ENCODE data around the gene AP1G1.

AP1G1 gene

DNA sequence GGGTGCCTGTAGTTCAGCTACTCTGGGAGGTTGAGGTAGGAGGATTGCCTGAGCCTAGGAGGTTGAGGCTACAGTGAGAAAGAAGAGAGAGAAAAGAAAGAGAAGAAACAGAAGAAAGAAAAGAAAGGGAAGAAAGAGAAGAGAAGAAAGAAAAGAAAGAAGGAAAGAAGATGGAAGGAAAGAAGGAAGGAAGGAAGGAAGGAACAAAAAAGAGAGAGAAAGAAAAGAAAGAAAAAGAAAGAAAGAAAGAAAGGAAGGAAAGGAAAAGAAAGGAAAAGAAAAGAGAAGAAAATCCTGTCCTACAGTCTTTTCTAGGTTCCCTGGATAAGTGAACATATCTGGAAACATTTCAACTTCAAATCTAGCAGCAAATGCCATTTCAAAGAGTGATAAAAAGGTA lies 54.5 kb downstream of the AP1G1 start:
- no peak for DNase-seq

DNA sequence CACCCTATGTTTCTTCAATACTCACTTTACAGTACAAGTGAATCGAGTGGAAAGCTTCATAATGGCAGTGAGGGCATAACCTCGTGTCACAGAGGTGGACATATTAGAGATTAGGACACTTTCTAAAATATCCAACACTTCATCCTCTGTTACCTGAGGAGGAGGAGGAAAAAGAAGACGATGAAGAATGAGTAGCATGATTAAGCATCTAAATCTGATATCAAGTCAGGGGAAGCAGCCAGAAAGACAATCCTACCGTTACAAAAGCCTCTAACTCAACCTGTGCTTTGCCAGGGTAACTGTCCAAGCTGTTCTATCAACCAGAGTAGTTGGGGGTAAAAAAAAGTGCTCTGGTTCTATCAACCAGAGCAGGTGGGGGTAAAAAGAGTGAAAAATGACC lies 60.4 kb downstream of the AP1G1 start:
- DNase-seq, result no peak

DNA sequence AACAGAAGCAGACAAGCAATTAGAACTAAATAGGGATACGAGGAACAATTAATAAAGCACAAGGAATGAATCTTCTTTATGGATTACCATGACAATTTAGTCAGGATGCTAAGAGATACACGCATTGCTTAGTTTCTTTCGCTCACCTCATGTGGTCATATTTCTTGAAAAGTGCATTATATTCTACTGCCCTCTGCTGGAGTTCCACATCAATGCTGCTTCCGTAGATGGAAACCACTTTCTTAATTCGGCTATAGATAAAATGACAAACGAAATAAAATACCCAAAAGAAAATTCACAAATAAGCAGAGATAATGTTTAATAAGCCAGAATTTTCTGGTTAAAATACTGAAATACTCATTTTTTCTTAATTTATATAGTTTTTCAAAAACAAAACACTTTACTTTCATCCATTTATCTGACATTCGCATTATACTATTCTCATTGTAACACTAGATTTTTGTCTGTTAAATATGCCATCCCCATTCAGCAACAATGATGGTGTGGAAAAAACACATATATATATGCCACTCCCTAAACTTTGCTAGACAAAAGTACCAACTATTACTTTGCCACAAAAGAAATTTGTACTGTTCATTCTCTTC lies 62.1 kb downstream of the AP1G1 start:
- DNase-seq, result peak; percentile 1 to 4

DNA sequence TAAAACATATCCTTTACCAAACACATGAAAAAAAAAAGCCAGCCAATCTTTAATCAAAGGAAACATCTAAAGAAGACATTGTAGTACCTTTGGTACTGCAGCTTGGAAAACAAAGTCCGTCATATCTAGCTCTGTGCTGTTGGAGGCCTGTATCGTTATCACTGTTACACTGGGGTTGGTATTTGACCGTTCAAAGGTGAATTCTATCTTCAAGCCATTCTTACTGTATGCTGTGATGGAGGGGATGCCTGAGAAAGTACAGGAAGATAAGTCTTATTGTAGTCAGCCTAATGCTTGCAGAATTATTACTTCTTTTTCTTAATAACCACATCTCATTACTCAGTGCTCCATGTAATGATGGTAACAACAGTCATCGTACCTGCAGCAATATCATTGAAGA lies 69.8 kb downstream of the AP1G1 start:
- no peak for DNase-seq

DNA sequence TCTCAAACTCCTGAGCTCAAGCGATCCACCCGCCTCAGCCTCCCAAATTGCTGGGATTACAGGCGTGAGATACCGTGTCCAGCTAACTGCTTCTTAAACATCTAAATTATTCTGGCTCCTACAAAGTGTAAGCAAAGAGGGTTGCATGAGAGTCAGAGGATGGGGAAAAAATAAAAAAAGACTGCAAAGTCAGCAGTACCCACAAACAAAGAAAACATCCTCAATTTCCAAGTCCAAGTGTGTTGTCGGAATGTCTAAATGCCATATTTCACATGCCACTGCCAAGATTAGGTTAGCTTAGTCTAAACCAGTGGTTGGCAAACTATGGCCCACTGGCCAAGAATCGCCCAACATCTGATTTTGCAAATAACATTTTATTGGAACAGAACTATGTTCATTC lies 71.1 kb downstream of the AP1G1 start:
- DNase-seq, result no peak

DNA sequence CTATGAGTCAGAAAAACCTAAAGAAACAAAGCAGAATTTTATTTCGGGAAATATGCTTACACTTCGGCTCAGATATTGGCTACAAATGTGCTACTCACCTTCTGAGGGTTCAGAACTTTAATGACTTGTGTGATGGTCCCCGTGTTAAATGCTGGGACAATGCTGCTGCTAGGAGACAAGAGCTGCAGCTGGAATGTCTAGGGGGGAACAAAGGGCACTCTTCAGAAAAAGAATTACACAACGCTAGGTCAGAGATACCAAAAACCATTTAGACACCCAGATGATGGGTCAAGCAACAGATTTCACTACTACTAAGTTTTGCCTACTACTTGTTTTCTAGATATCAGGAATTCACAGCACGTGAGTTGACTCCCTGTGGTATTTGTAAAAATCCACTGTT lies 74.1 kb downstream of the AP1G1 start:
- no peak for DNase-seq

DNA sequence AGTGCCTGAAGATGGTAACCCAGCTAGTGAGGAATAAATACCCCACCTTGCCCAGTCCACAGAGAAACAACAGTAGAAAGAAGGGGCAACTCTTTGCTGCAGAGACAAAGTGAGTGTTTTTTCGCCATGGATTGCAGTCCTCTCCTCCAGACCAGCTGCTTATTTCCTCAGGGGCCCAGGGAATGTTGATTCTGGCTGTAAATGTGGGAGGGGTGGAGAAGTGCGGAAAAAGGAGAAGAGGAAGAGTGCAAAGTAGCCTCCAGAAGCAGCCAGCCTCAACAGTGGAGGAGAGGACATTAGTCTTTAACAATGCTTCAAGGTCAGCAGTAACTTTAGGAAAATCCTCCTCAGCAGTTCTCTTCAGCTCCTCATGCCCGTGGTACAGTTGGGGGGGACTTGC lies 76.0 kb downstream of the AP1G1 start:
- no peak for DNase-seq

DNA sequence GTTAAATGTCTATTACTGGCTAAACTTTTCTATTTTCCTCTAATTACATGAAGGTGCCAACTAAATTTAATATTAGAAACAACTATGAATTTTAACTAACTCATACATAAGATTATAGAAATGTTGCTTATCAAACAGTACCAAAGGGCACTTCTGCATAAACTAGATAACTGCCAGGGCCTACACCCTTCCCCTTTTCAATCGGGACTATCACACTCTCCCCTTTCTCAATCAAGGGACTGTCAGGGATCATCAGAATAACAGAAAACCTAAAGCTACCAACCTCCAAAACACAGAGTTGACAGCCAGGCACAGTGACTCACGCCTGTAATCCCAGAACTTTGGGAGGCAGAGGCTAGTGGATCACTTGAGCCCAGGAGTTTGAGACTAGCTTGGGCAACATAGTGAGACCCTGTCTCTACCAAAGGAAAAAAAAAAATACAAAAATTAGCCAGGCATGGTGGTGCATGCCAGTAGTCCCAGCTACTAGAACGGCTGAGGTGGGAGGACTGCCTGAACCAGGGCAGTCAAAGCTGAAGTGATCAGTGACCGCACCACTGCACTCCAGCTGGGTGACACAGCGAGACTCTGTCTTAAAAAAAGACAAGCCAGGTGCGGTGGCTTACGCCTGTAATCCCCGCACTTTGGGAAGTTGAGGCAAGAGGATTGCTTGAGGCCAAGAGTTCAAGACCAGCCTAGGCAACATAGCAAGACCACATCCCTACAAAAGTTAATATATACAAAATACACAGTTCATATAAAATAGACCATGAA lies 80.9 kb downstream of the AP1G1 start:
- DNase-seq, result no peak

DNA sequence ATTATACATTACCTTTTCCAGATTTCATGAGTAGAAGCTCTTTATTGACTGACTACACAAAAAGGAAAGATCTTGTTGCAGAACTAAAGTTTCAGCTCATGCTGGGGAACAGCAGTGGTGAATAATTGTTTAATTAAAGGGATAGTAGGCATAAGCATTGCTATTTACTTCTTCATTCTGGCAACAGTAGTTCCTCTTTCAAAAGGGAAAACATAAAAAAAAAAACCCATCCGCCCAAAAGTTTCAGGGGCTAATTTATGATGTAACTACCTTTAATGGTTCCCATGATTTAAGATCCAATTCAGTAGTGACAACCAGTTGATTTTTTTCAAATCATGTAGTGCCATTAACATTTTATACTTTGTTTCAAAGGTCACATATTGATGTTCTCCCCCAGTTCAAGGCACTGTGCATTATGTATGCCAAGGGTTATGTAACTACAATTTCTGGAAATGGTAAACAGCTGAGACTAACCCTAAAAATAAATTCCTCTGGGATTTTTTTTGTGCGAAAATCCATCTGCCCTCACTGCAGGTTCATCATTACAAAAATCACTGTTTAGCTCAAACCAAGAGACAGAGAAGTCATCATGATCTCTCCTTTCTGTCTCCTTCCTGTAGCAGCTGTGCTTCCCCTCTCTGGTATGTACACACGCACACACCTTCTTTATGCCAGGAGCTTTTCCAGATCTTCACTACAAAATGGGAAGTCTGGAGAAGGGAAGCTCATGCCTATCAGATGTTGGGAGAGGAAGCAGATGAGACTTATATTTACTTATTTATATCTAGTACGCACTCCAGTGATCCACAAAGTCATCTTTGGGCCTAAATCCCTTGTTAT lies 81.9 kb downstream of the AP1G1 start:
- DNase-seq, result no peak

DNA sequence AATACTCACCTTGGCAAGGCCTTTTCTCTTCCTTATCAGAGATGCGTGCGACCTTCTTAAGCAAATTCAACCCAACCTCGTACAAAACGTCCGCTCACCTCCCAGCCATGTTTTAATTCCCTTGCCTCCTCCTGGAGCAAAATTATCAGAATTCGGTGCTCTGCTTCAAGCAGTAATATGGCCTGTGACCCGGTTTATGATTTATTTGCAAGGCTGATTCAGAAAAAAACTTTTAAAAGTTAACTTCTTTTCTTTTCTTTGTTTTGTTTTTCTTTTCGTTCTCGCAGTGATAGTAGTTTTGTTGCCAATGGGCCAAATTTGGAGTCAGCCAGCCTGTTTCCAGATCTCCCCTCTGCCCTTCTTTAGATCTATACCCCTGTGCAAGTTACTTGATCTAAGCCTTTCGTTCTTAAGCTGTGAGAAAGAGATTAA lies 84.3 kb downstream of the AP1G1 start, which contains the start of gene PHLPP2:
PHLPP2 (minus strand) TSS at position 382 of the 432 bp plus-strand sequence. CDS start 9,906 bp downstream, outside the sequence.
- DNase-seq, result no peak

DNA sequence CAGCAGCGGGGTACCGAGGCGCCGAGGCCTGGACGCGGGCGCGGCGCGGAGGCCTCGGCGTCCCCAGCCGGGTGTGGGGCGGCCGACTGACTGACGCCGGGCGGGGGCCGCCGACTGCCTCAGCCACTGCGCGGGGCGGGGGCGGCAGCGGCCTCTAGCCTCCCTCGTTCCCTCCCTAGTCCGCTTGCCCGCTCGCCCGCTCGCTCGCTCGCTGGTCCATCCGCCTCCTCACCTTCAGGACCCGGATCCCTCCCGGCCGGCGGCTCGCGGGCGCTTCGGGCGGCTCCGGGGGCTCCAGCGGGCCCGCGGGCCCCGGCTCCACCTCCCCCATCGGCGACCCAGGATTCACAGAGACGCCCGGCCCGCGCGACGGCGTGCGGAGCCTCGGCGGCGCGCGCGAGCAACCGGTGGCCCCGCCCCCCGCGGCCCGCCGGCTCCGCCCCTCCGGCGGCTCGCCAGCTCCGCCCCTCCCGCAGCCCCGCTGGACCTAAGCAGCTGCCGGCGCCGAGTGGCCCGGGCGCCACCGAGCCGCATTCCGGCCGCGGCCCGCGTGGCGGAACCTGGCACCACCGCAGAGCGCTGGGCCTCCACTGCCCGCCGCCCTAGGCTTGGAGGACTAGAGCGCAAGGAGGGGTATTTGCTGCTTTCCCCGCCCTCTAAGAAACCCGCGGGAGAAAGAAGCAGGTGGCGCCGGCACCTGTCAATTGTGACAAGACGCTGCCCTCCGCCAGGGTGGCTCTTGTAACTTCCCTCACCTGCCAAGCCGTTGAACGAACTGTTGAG lies 84.9 kb downstream of the AP1G1 start:
- peak; percentile 69 to 72 for DNase-seq

DNA sequence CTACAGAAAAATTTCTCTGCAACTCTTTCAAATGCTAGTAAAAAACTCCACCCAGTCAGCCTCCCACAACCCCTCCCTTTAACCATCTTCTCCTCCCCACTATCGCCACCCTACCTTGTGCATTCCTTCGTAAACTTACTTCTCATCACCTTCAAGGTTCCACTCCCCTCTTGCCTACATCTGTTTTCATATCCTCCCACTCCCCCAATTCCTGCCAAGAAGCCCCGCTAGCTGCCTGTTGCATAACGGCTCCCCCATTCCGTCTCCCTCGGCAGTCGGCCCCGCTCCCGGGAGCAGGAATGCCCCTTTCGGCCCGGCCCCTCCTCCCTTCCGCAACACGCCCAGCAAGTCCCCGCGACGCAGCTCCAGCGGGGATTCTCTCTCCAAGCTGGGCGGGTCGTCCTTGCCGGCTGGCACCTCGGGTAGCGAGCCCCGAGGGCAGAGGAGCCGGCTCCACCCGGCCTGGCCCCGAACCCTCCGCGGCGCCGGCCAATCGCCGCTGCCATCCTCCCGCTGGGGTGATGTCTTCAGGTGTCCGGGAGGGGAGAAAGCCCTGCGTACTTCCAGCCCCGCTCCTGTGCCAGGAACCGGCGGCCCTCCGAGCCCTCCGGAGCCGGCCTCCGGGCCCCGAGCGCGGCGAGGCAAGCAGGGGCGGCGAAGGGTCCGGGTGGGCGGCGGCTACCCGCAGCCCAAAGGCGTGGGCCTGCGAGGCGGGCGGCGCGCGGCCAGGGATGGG lies 85.7 kb downstream of the AP1G1 start:
- peak; percentile 29 to 30 for DNase-seq

DNA sequence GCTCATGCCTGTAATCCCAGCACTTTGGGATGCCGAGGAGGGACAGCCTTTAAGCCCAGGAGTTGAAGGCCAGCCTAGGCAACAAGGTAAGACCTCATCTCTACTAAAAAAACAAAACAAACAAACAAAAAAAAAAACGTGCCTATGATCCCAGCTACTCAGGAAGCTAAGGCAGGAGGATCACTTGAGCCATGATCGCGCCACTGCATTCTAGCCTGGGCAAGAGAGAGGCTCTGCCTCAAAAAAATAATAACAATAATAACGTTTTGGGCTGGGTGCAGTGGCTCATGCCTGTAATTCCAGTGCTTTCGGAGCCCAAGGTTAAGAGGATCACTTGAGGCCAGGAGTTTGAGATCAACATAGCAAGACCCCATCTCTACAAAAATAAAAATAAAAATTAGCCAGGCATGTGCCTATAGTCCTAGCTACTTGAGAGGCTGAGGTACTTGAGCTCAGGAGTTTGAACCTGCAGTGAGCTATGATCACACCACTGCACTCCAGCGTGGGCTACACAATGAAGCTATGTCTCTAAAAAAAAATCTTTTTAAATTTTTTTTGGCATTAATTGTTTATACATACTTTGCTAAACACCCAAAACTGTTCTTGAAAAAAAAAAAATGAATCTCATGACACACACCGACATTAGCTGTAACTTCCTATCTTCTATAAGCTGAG lies 87.4 kb downstream of the AP1G1 start:
- no peak for DNase-seq

DNA sequence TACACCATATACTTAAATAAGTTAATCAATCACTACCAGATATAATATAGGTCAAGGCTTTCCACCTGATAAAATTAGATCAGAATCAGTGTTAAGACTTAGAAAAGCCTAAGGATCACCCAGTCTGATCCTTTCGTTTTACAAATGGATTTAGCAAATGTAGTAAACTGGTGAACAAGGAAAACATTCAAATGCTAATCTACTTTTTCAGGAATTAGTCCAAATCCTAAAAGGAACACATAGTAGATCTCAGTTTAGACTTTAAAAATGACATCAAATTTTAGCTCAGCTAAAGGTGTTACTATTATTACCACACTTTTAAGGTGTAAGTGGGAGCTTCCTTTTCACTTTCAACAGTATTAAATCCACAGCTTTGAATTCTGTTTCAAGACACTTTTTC lies 96.1 kb downstream of the AP1G1 start:
- DNase-seq, result no peak

DNA sequence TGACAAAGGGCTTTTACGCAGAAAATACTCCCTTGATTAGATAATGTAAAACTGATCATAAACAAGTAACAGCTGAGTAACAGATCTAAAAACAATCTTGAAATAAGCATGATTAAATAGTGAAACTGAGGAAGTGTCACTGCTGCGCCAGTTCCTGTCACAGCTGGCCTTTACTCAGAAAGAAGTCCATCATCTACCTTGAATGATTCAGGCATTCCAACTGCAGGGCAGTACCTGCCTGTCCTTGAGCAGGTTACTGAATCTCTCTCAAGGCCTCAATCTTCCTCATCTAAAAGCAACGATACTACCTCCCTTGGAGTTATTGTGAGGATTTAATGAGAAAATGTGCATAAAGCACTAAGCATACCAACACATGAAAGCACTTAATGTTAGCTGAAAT lies 96.8 kb downstream of the AP1G1 start:
- no peak for DNase-seq

DNA sequence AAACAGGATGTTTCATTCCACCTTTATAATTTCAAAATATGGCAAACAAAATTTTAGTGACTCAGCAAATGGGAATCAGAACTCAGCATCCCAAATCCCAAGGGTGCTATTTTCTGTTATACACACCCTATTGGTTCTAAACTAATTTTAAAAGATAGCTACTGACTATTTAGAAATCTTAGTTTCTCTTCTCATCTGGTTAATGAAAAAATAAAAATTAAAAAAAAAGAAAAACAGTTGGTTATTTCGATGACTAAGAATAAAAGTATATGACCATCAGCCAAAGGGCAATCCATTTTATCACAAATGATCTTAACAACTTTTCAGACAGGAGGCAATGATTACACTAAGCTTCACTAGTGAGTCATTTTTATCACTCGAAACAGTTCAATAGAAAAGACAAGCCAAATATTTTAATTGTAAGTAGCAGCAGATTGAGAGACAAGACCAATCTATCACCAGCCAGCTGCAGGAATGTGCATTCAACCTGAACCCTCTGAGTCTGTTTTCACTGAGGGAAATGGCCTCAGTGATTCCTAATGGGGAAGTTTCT lies 99.3 kb downstream of the AP1G1 start:
- no peak for DNase-seq

DNA sequence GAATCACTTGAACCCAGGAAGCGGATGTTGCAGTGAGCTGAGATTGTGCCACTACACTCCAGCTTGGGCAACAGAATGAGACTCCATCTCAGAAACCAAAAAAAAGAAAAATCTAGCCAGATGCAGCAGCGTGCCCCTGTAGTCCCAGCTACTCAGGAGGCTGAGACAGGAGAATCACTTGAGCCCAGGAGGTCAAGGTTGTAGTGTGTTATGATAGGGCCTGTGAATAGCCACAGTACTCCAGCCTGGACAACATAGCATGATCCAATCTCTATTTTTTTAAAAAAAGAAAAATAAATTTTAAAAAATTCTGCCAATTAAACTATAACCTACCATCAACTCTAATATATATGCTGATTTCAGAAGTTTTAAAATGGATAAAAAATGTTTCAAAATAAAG lies 99.9 kb downstream of the AP1G1 start:
- DNase-seq, result no peak

DNA sequence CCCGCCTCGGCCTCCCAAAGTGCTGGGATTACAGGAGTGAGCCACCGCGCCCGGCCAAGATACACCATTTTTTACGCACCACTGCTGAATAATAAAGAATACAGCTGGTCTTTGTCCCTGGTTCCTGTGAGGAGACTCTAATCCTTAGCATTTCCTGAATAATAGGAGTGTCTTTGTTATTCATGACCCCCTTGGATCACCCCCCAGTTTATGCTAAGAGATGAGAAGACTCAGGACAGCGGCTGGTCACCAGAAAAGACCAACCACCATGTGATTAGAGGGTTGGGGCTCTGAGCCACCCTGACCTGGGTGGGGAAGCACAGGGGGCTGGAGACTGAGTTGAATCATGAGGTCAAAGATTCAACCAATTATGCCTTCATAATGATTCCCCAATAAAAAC lies 101.4 kb downstream of the AP1G1 start:
- no peak for DNase-seq

DNA sequence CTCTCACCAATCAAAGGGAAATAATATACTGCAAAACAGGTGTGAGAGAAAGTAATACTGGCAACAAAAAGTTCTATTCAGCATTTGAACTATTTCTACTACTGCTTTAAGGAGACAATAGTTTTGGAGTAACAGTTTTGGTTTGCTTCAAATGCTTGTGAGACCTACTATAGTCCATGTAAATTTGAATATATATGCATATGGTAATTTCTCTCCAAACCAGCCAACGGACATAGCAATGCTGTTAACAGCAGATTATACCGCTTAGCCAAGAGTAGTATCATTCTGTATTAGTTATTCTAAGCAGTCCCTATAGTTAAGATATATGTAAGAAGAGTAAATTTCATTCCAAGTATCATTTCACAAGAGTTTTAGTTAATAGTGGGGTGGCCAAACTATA lies 102.6 kb downstream of the AP1G1 start:
- DNase-seq, result no peak

DNA sequence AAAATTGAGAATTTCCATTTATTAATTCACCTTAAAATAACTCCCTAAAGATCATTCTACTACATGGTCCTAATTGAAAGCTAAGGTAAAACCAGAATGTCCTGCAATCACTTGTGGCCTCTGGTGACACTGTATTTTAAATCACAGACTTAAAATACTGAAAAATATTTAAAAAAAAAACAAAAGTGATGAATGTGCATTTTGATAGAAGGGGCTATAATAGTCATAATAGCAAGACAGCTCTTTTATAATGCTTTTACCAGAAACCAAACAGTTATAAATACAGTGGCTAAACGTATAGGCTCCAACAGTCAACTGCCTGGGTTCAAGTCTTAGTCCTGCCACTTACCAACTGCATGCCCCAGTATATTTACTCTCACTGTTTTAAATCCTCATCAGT lies 105.3 kb downstream of the AP1G1 start:
- no peak for DNase-seq

DNA sequence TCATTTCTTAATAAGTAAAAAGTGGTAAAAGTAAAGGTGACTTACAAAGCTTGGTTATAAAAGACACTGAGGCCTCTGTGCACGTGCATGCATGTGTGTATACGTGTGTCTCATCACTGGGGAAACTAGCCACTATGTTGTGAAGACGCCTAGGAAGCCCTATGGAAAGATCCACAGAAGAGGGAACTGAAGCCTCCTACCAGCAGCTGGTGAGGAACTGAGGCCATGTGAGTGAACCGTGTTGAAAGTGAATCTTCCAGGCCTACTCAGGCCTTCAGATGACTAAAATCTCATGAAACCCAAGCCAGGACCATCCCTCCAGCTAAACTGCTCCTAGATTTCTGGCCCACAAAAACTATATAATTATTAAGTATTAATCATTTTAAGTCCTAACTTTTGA lies 107.8 kb downstream of the AP1G1 start:
- DNase-seq, result no peak

All from activated CD4-positive, alpha-beta T cell treated with anti-CD3 and anti-CD28 coated beads, Interleukin-2, amount 50 U/mL, for 4 hours (primary cell).